Measurements from ENCODE around the gene TSPO2.

The TSPO2 gene

GRCh38 chr6:41027241-41027640 is 15.0 kb upstream of the TSPO2 start:
- DNase-seq (ENCODE audit: low read depth, low spot score) = no peak

GRCh38 chr6:41027799-41028560 is 14.3 kb upstream of the TSPO2 start:
- DNase-seq (ENCODE audit: low read depth, low spot score) = peak; percentile 39

DNA sequence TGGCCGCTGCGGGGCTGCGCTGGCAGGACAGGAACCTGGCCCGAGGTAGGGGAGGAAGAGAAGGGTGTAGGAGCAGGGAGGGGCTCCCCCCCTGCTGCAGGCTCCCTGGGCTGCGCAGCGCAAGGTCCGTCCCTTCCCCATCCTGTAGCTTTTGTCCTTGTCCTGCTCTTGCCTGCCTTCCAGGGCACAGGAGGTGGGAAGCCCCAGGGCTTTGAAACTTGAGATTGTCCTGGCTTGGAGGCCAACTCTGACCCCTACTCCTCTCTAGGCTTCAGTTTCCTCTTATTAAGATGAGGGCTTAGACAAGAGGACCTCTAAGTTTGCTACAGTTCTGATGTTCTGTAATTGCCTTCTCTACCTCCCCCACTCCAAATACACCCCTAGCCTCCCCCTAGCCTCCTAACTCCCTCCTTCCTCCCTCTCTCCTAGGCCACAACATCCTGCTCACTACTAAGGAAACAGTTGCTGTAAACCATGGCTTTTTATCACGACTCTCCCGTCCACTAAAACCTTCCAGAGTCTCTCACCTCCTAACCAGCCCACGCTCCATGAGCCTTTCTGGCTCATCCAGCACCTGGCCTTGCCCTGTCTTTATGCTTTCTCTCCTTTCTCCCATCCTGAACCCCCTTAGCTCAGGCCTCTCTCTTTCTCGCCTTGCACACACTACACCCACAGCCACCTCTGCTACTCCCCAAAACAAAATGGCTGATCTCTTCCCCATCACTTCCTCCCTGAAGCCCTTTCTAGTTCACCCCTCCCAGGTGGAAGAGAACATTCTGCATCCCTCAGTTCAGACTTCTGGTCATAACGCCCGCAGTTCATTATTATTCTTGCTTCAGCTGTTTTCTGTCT is 13.5 kb upstream of the TSPO2 start:
- no peak for DNase-seq (ENCODE audit: low read depth, low spot score)

GRCh38 chr6:41032830-41033229 is 9.4 kb upstream of the TSPO2 start:
- no peak for DNase-seq (ENCODE audit: low read depth, low spot score)

DNA sequence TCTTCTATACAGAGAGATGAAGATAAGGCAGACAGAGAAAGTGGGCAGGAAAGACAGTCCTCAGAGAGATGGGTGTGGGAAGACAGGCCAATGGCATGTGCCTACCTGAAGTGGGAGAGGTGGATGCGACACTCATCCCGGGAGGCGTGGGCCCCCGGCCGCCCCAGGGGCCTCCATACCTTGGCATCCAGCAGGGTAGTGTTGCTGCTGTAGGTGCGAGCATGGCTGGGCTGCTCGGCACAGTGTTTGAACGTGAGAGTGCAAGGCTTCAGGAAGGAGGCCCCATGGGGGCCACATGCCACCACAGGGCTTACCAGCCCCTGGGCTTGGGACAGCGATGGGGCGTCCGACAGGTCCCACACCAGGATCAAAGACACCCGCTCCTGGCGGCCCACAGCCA is 8.5 kb upstream of the TSPO2 start:
- no peak for DNase-seq (ENCODE audit: low read depth, low spot score)

DNA sequence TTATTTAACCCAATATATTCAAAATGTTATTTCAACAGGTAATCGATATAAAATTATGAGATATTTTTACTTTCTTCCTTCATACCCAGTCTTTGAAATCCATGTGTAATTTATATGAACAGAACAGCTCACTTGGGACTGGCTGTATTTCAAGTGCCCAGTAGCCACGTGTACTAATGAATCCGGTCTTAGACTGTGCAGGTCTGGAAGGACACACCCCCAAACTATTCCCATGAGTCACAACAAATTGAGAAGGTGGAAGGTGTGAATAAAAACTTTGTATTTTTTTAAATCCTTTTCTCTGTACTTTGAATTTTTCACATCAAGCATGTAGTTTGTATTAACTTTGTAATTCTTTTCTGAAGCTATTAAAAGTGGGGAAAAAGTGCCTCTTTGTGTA is 6.1 kb upstream of the TSPO2 start:
- DNase-seq (ENCODE audit: low read depth, low spot score) = no peak

- no peak for DNase-seq (ENCODE audit: low read depth, low spot score)
These were observed 5.7 kb upstream of the TSPO2 start for GRCh38 chr6:41036601-41037000.

DNA sequence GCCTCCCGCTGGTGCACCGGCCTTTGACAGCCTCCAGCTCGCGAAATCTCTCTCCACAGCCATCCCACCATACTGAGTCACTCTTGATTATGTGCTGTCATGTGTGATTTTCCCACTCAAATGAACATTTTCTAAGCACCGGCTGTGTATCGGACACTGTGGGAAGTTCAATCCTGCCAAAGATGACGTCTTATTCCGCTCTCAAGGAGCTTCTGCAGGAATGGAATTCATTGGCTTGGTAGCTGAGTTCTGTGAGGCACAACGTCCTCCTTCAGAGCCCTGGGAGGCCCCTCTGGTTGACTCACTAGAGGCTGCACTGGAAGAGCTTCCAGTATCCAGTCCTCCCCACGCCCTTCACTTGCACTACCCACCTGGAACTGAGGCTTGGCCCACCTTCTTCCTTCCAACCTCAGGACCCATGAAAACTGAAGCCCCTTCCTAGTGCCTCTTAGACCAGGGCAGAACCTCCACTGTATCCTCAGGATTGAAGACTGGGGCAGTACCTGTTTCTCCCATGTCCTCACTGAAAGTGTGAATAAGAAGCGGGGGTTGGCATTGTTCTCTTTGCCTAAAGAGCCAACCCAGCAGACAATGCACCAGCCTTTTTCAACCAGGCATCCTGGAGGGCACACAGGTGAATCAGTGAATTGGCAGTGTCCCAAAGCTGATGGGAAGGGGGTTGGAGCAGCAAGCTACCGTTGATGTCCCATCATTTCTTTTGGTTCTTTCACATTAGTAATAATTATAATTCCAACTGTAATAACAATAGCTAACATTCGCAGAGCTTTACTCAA is 5.0 kb upstream of the TSPO2 start:
- no peak for DNase-seq (ENCODE audit: low read depth, low spot score)

DNA sequence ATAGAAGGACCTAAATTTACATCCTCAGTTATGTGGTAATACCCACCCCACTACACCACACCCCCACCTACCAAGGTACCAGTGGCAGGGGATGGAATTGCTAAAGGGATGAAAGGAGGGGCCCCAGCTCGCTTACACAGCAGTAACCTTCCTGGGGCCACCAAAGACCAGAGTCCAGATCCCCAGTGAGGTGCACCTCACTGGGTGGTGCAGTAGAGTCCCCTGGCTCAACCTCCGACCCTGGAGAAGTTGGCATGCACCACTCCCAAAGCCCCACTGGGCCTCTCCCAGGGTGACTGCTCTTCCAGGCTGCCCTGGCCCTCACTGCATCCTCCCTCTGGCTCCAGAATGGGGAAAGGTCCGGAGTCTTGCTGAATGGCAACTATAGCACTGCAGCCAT is 4.1 kb upstream of the TSPO2 start:
- DNase-seq (ENCODE audit: low read depth, low spot score) = no peak

- DNase-seq (ENCODE audit: low read depth, low spot score) = peak; percentile 13
These were observed 2.9 kb upstream of the TSPO2 start, which contains the start of gene UNC5CL for GRCh38 chr6:41039060-41039998. Gene UNC5CL (minus strand): TSS chr6:41039221. CDS start chr6:41035074, 4,147 bp downstream.

DNA sequence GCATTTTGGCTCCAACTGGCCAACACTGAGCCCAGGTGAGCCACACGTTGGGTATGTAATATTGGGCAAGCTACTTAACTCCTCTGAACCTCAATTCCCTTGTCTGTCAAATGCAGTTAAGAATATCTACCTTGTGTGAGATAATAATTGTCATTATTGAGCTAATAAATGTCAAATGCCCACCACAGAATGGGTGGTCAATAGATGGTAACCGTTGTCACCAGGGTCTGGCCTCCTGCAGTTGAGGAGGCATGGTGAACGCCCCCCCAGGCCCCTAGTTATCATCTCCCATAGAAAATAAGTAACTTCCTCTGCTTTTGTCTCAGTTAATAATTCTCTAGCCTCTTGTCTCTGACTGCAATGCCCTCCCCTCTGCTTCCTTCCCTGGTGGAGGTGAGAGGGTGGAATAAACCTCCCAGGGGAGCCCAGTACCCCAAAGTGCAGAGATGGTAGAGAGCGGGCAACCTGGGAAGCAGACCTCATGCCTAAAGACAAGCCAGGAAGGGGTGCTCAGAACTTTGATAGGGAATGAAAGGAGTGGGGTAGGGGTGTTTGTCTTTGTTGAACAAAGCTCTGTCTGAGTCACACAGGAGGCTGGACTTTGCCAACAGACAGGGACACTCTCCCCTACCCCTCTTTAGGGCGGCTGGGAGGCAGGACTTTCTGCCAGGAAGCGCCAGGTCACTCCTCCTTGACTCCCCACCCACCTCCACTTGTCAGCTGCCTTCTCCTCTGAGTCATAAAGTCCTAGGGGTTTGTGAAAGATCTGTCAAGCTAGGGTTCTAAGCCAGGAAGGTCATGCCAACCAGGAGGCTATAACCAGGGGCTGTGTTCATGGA is 1.9 kb upstream of the TSPO2 start:
- DNase-seq (ENCODE audit: low read depth, low spot score) = no peak

GRCh38 chr6:41040940-41041536 is 1.2 kb upstream of the TSPO2 start:
- DNase-seq (ENCODE audit: low read depth, low spot score) = no peak

DNA sequence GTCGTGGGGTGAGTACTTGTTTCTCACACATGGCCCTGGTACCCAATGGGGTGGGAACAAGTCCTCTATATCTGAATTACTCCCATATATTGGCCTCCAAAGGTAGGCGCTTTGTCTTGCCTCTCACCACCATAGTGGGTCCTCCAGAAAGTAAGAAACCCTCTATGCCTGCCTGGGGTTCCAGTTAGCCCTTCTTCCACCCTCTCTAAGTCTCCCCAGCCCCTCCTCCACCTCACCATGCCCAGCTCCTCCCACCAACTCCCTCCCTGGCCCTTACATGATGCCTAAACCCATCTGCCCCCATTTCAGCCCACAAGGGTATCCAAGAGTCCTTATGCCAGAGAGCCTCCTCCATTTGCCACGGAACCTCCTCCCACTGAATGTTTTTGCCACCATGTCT is 884 bp downstream of the TSPO2 start:
- DNase-seq (ENCODE audit: low read depth, low spot score) = no peak

- no peak for DNase-seq (ENCODE audit: low read depth, low spot score)
These were observed 3.4 kb downstream of the TSPO2 start for GRCh38 chr6:41045664-41046063.

DNA sequence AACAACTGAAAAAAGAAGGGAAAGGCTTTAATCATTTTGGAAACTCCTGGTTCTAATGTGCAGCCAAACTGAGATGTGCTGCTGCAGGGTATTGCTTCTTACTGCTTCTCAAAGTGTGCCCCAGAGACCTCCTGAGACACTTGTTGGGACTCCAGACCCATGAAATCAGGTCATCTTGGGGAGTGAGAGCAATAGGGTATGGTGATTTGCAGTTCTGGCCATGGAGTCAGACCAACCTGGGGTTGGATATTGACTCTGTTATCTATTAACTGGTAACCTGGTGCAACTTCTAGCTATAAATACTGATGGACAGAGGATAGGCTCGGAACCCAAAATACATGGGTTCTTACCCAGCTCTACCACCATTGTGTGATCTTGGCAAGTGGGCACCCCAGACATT is 3.8 kb downstream of the TSPO2 start:
- no peak for DNase-seq (ENCODE audit: low read depth, low spot score)

DNA sequence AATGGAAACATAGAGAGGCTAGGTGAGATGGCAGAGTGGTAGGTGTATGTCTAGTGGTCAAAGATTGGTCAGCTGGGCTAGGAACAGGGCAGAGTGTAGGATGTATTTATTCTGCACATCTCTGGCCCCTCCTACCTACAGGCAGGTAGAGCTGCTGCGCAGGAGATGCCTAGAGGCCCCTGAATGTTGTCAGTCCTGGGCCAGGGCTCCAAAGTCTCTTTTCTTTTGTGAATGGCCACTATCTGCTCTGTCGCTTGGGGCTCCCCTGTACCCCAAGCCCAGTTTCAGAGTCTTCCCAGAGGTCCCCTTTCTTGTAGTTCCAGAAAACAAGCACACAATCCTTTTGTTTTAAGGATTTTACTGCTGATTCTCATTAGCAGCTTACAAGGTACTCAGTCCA is 5.0 kb downstream of the TSPO2 start:
- no peak for DNase-seq (ENCODE audit: low read depth, low spot score)

DNA sequence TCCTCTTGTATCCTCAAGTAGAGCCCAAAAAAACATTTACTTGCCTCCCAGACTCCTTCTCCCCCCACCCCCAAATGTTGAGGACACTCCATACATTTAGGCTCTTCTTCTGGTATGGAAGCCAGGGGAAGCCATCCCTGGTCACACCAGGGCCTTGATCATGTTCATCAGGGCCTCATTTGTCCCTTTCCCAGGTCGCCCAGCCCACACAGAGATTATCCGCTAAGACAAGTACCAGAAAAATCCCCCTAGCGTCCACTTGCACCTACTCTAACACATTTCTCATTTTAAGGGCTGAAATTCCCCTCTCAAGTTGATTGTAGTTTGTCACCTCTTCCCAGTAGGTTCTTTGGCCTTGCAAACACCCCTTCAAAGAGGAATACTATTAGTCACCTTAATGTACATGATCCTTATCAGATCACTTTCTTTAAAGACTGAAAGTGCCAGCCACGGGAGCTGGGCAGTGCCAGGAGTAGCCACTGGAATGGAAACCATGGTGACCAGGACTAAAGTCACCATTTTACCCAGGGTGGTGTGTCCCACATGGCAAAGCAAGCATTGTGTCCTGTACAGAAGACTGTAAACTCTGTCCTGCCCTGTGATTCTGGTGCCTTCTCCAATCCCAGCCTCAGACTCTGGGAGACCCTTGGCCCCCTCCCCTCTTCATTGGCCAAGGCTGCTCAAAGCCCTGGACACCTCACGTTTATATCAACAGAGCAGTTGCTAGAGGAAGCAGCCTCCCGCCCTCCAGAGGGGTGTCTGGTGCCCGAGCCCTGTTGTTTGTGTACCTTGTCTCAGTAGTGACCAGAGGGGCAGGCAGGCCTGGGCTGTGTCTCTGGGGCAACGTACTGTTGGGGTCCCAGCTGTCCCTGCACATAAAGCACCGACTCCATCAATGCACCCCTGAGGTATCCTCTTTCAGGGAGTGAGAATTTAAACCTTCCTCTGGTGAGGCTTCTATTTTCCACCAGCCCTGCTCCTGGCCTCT is 5.8 kb downstream of the TSPO2 start:
- no peak for DNase-seq (ENCODE audit: low read depth, low spot score)

DNA sequence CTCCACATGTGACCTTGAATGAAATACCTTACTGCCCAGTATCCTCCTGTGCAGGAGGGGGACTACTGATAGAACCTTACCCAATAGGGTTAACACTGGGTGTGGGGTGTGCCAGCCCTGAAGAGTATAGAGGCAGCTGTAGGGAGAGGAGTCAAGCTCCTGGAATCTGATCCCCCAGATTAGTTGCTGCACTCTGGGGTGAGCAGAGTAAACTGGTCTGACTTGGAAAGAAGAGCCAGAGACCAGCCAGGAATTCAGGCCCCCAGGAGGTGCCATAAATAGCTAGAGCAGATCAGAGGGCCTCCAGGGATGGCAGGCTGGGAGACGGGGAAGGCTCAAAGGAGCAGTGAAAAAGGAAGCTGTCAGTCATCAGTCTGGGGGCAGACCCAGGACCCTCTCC is 7.3 kb downstream of the TSPO2 start:
- no peak for DNase-seq (ENCODE audit: low read depth, low spot score)
